SJCRH30 (cell line): ENCODE results near the gene LEP. TPM values are rescaled to one million over a fixed set of nuclear protein-coding genes. Genes with fewer than 3 reads are reported as not detected.
A peak's percentile ranks its signal among the peaks of the same experiment; 100 is the strongest.
"Not testable (repeated sequence)": the region's sequence is repeated elsewhere in the genome, so short reads cannot be mapped to it uniquely, and the experiment has no call there.

Experiments used
- DNase-seq, 2 experiments: peaks; one replicate each; pipeline ENCODE4 v3.0.0-alpha.2; 2015 to 2020
- H3K27ac ChIP-seq: fragments of 250-450 bp; sonication (Bioruptor Pico); 2 replicates; pipeline ENCODE4 v1.5.1; 2020; ENCODE audit warnings: mild to moderate bottlenecking, moderate library complexity
- H3K27me3 ChIP-seq: fragments of 250-450 bp; sonication (Bioruptor Pico); 2 replicates; pipeline ENCODE4 v1.5.1; 2020; ENCODE audit warnings: mild to moderate bottlenecking, moderate library complexity
- H3K36me3 ChIP-seq: fragments of 250-450 bp; sonication (Bioruptor Pico); 2 replicates; pipeline ENCODE4 v1.5.1; 2020; ENCODE audit warnings: mild to moderate bottlenecking, moderate library complexity
- H3K4me1 ChIP-seq: fragments of 250-450 bp; sonication (Bioruptor Pico); 2 replicates; pipeline ENCODE4 v1.5.1; 2020; ENCODE audit warnings: mild to moderate bottlenecking, moderate library complexity
- H3K4me3 ChIP-seq: fragments of 250-450 bp; sonication (Bioruptor Pico); 2 replicates; pipeline ENCODE4 v1.5.1; 2020; ENCODE audit warnings: mild to moderate bottlenecking, moderate library complexity
- H3K9me3 ChIP-seq: fragments of 250-450 bp; sonication (Bioruptor Pico); replicated peaks from 2 replicates; pipeline ENCODE4 v1.5.1; 2020; ENCODE audit warnings: mild to moderate bottlenecking, moderate library complexity
- total RNA-seq: library from RNA; depleted of rRNA; stranded (reverse); fragments of >200 nt; shearing (Covaris generic); gene quantifications from 2 replicates; pipeline ENCODE4 v1.2.3, GENCODE V29; 2014

The LEP gene
- total RNA-seq, 1 experiment from 2014 or later, result not detected

GRCh38 chr7:128267595-128267924, 26.5 kb downstream of the LEP start:
- peaks cover 9% of the 10 kb centered on the region; the same call in 1 of the 2 replicates for H3K4me1 ChIP-seq
- no peak for DNase-seq
- H3K27me3 ChIP-seq, result no peaks in the 10 kb centered on the region
- peak overlapping the region; percentile 52 for H3K4me3 ChIP-seq
- H3K36me3 ChIP-seq, result no peaks in the 10 kb centered on the region
- H3K9me3 ChIP-seq, result no peaks in the 10 kb centered on the region
- H3K27ac ChIP-seq, result peak overlapping the region; percentile 43

- no peaks in the 10 kb centered on the region for H3K9me3 ChIP-seq
- H3K27ac ChIP-seq, result no peak overlapping the region
- peaks cover 9% of the 10 kb centered on the region; the same call in 1 of the 2 replicates for H3K4me1 ChIP-seq
- H3K27me3 ChIP-seq, result no peaks in the 10 kb centered on the region
- H3K36me3 ChIP-seq, result no peaks in the 10 kb centered on the region
- H3K4me3 ChIP-seq, result no peak overlapping the region
- DNase-seq, result no peak
Observed at GRCh38 chr7:128268233-128268632, 27.2 kb downstream of the LEP start.

GRCh38 chr7:128270826-128271272, 29.8 kb downstream of the LEP start:
- Histone ChIP-seq H3K9me3 (no peaks in the 10 kb centered on the region), H3K27me3 (no peaks in the 10 kb centered on the region), H3K27ac (no peak overlapping the region), H3K36me3 (no peaks in the 10 kb centered on the region), H3K4me1 (peaks cover 9% of the 10 kb centered on the region; the same call in 1 of the 2 replicates), H3K4me3 (no peak overlapping the region)
- no peak for DNase-seq

- Histone ChIP-seq H3K27ac (no peak overlapping the region), H3K27me3 (no peaks in the 10 kb centered on the region), H3K4me3 (no peak overlapping the region), H3K36me3 (no peaks in the 10 kb centered on the region), H3K4me1 (peaks cover 7% of the 10 kb centered on the region; the same call in 1 of the 2 replicates), H3K9me3 (no peaks in the 10 kb centered on the region)
- DNase-seq, result no peak
Observed at GRCh38 chr7:128271471-128271941, 30.4 kb downstream of the LEP start.

- no peak overlapping the region for H3K4me3 ChIP-seq
- no peaks in the 10 kb centered on the region for H3K27me3 ChIP-seq
- H3K4me1 ChIP-seq, result peaks cover 2% of the 10 kb centered on the region; the same call in 1 of the 2 replicates
- no peak overlapping the region for H3K27ac ChIP-seq
- H3K9me3 ChIP-seq, result no peaks in the 10 kb centered on the region
- no peaks in the 10 kb centered on the region for H3K36me3 ChIP-seq
- DNase-seq, result no peak
Observed at GRCh38 chr7:128271942-128272481, 30.9 kb downstream of the LEP start.

GRCh38 chr7:128274246-128274883, 33.3 kb downstream of the LEP start:
- no peaks in the 10 kb centered on the region for H3K36me3 ChIP-seq
- DNase-seq, result no peak
- no peaks in the 10 kb centered on the region for H3K9me3 ChIP-seq
- H3K4me1 ChIP-seq, result no peaks in the 10 kb centered on the region
- no peaks in the 10 kb centered on the region for H3K27me3 ChIP-seq
- no peak overlapping the region for H3K27ac ChIP-seq
- H3K4me3 ChIP-seq, result no peak overlapping the region

- Histone ChIP-seq H3K9me3 (peaks cover 5% of the 10 kb centered on the region; the same call in 1 of the 2 replicates), H3K27me3 (no peaks in the 10 kb centered on the region), H3K36me3 (no peaks in the 10 kb centered on the region), H3K4me1 (no peaks in the 10 kb centered on the region), H3K27ac (no peak overlapping the region), H3K4me3 (no peak overlapping the region)
- DNase-seq, result no peak
Observed at GRCh38 chr7:128274884-128275603, 34.0 kb downstream of the LEP start.

- H3K4me1 ChIP-seq, result no peaks in the 10 kb centered on the region
- H3K9me3 ChIP-seq, result peaks cover 8% of the 10 kb centered on the region; the same call in 1 of the 2 replicates
- no peak overlapping the region for H3K27ac ChIP-seq
- DNase-seq, result no peak
- H3K27me3 ChIP-seq, result no peaks in the 10 kb centered on the region
- no peaks in the 10 kb centered on the region for H3K36me3 ChIP-seq
- no peak overlapping the region for H3K4me3 ChIP-seq
Observed at GRCh38 chr7:128275681-128276080, 34.6 kb downstream of the LEP start.

- Histone ChIP-seq H3K4me1 (no peaks in the 10 kb centered on the region), H3K27ac (no peak overlapping the region), H3K4me3 (no peak overlapping the region), H3K27me3 (no peaks in the 10 kb centered on the region), H3K9me3 (peaks cover 8% of the 10 kb centered on the region; the same call in 1 of the 2 replicates), H3K36me3 (no peaks in the 10 kb centered on the region)
- DNase-seq, result no peak
Observed at GRCh38 chr7:128278366-128278765, 37.3 kb downstream of the LEP start.

- Histone ChIP-seq H3K4me3 (no peak overlapping the region), H3K36me3 (no peaks in the 10 kb centered on the region), H3K27me3 (no peaks in the 10 kb centered on the region), H3K4me1 (no peaks in the 10 kb centered on the region), H3K27ac (no peak overlapping the region), H3K9me3 (peaks cover 8% of the 10 kb centered on the region; the same call in 1 of the 2 replicates)
- no peak for DNase-seq
Observed at GRCh38 chr7:128279124-128279713, 38.1 kb downstream of the LEP start.

- not testable (repeated sequence) for H3K36me3 ChIP-seq, H3K4me1 ChIP-seq, H3K4me3 ChIP-seq, H3K27ac ChIP-seq, H3K27me3 ChIP-seq, DNase-seq, H3K9me3 ChIP-seq
Observed at GRCh38 chr7:128280451-128280850, 39.4 kb downstream of the LEP start.

- H3K4me1 ChIP-seq, result no peaks in the 10 kb centered on the region
- H3K4me3 ChIP-seq, result no peak overlapping the region
- no peaks in the 10 kb centered on the region for H3K36me3 ChIP-seq
- H3K27ac ChIP-seq, result no peak overlapping the region
- no peak for DNase-seq
- H3K27me3 ChIP-seq, result no peaks in the 10 kb centered on the region
- H3K9me3 ChIP-seq, result peaks cover 8% of the 10 kb centered on the region; the same call in 1 of the 2 replicates
Observed at GRCh38 chr7:128281605-128282380, 40.7 kb downstream of the LEP start.

- H3K36me3 ChIP-seq, result no peaks in the 10 kb centered on the region
- DNase-seq, result no peak
- no peak overlapping the region for H3K4me3 ChIP-seq
- H3K27me3 ChIP-seq, result no peaks in the 10 kb centered on the region
- peaks cover 8% of the 10 kb centered on the region; the same call in 1 of the 2 replicates for H3K9me3 ChIP-seq
- H3K4me1 ChIP-seq, result no peaks in the 10 kb centered on the region
- no peak overlapping the region for H3K27ac ChIP-seq
Observed at GRCh38 chr7:128284102-128284501, 43.0 kb downstream of the LEP start.

GRCh38 chr7:128287556-128287955, 46.5 kb downstream of the LEP start:
- Histone ChIP-seq H3K9me3 (peaks cover 2% of the 10 kb centered on the region; the same call in 1 of the 2 replicates), H3K4me3 (no peak overlapping the region), H3K4me1 (no peaks in the 10 kb centered on the region), H3K36me3 (peaks cover 4% of the 10 kb centered on the region; the same call in 1 of the 2 replicates), H3K27me3 (no peaks in the 10 kb centered on the region), H3K27ac (no peak overlapping the region)
- DNase-seq, result no peak
